ENCODE data around the gene SH3TC1. TPM values are rescaled to one million over a fixed set of nuclear protein-coding genes. Genes with fewer than 3 reads are reported as not detected.

The SH3TC1 gene
- total RNA-seq, 4 donors from 2014 or later: 15.0 to 78.6 (median 41.4) TPM

- no peaks in the 10 kb centered on the region for H3K36me3 ChIP-seq
- no peak overlapping the region for H3K27ac ChIP-seq
- no peak for DNase-seq
- in situ Hi-C loops (cut with MboI; ENCODE audit: low pct_ligation_motif_present in 1 of 4, low pct_unique_long_range_greater_than_20kb in 1 of 4, low sequenced_read_pairs in 3 of 4) (no loop called here), intact Hi-C loops (cut with DNase I; ENCODE audit: low total_unique reads) (no loop called here)
- H3K4me3 ChIP-seq: no peak overlapping the region
- no peaks in the 10 kb centered on the region for H3K9me3 ChIP-seq
- no peaks in the 10 kb centered on the region for H3K4me1 ChIP-seq
- 83 to 89% methylated on average over 6 to 29 of the region's 29 CpGs for WGBS, 2 donors (ENCODE audit: low coverage in 1 of 2)
- TF ChIP-seq POLR2A (IDR thresholded peaks at IDR 0.05): no peak
- TF ChIP-seq CTCF (IDR thresholded peaks at IDR 0.05): no peak
- no peak for TF ChIP-seq EP300 (IDR thresholded peaks at IDR 0.05; ENCODE audit: low read depth)
- TF ChIP-seq POLR2AphosphoS5 (IDR thresholded peaks at IDR 0.05): no peak
- no peaks in the 10 kb centered on the region for H3K27me3 ChIP-seq
Observed at GRCh38 chr4:8289956-8290700, 91.0 kb downstream of the SH3TC1 start.

GRCh38 chr4:8290701-8290970, 91.5 kb downstream of the SH3TC1 start:
- TF ChIP-seq CTCF (IDR thresholded peaks at IDR 0.05) (no peak), POLR2A (IDR thresholded peaks at IDR 0.05) (no peak), EP300 (IDR thresholded peaks at IDR 0.05; ENCODE audit: low read depth) (no peak), POLR2AphosphoS5 (IDR thresholded peaks at IDR 0.05) (no peak)
- H3K27ac ChIP-seq: no peak overlapping the region
- H3K36me3 ChIP-seq: no peaks in the 10 kb centered on the region
- no peaks in the 10 kb centered on the region for H3K9me3 ChIP-seq
- in situ Hi-C loops (cut with MboI; ENCODE audit: low pct_ligation_motif_present in 1 of 4, low pct_unique_long_range_greater_than_20kb in 1 of 4, low sequenced_read_pairs in 3 of 4) (no loop called here), intact Hi-C loops (cut with DNase I; ENCODE audit: low total_unique reads) (no loop called here)
- DNase-seq: no peak
- H3K4me3 ChIP-seq: no peak overlapping the region
- no peaks in the 10 kb centered on the region for H3K27me3 ChIP-seq
- 89% methylated on average over 8 of the region's 8 CpGs; no CpG with 5 or more reads in 1 of the 2 donors for WGBS, 2 donors (ENCODE audit: low coverage in 1 of 2)
- H3K4me1 ChIP-seq: no peaks in the 10 kb centered on the region

Other genes starting within 250 kb of the SH3TC1 start
- gene ABLIM2, start 40.5 kb upstream of the SH3TC1 start, total RNA-seq: 10 to 100 TPM in 3 of 4 donors, 1 to 10 TPM in 1; 3.2 to 58.4 (median 14.2) TPM
- 10 to 100 TPM in 1 of 4 donors, 1 to 10 TPM in 3; 1.5 to 11.9 (median 6.5) TPM for gene HTRA3, start 70.5 kb downstream of the SH3TC1 start, total RNA-seq
- gene ACOX3, start 241.4 kb downstream of the SH3TC1 start, total RNA-seq: 100 to 1,000 TPM in 1 of 4 donors, 10 to 100 TPM in 3; 18.7 to 104 (median 31.3) TPM
- gene TRMT44, start 241.5 kb downstream of the SH3TC1 start, total RNA-seq: 100 to 1,000 TPM in 1 of 4 donors, 10 to 100 TPM in 3; 19.1 to 190 (median 29.7) TPM

Measured in transverse colon (tissue), 4 donors.